ENCODE measurements around the gene INKA2.

Gene INKA2

GRCh38 chr1:111696330-111696729, 42.9 kb downstream of the INKA2 start:
- DNase-seq: no peak

- DNase-seq: no peak
Observed at GRCh38 chr1:111695801-111696200, 43.4 kb downstream of the INKA2 start.

DNA sequence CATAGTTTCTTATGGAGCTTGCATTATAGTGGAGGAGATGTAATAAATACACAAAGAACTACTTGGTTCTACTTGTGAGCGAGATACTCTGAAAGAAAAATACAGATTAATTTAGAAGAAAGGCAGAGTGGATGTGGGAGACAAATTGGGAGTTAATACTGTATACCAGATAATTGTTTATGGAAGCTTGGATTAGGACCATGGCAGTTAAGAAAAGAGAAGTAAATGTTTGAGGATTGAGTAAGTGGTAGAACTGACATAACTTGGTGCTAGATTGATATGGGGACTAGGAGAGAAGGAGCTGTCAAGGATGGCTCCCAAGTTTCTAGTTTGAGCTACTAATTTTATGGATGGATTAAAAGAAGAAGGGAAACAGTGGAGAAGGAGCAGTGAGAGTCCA, 47.3 kb downstream of the INKA2 start:
- DNase-seq: no peak

DNA sequence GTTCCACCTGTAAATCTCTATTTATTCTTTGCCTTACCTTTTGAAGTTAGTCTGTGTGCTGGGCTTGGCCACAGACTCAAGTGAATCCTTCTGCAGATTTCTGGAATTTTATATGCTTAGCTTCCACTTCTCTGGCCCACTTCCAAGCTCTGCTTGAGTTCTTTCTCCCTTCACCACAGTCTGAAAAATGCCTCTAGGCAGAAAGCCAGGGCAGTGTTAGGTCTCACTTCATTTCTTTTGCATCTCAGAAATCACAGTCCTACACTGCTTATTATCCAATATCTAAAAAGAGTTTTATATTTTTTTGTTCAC, 48.9 kb downstream of the INKA2 start:
- no peak for DNase-seq
